OCI-LY1 (cell line): ENCODE results near the gene BTNL9.

Source experiments
- H2AFZ ChIP-seq: fragments of 200-600 bp; sonication (generic), shearing (Covaris generic); 2 replicates; pipeline ENCODE4 v1.6.0; 2014; ENCODE audit warnings: antibody characterized with exemption, mild to moderate bottlenecking, low read length
- H3F3A ChIP-seq: fragments of 200-600 bp; sonication (generic), shearing (Covaris generic); 2 replicates; pipeline ENCODE4 v1.6.0; 2014; ENCODE audit warnings: mild to moderate bottlenecking, antibody characterized with exemption, low read length, moderate library complexity; ENCODE audit not compliant: insufficient read depth
- H3K27ac ChIP-seq: fragments of 200-600 bp; sonication (generic); 2 replicates; pipeline ENCODE4 v1.5.1; 2014; ENCODE audit warnings: low read length, mixed run types, mild to moderate bottlenecking, low read depth; ENCODE audit not compliant: poor library complexity, severe bottlenecking
- H3K27me3 ChIP-seq: fragments of 200-600 bp; sonication (generic); 2 replicates; pipeline ENCODE4 v1.6.0; 2014; ENCODE audit warnings: antibody characterized with exemption, mild to moderate bottlenecking, low read length, moderate library complexity; ENCODE audit not compliant: insufficient read depth
- H3K36me3 ChIP-seq: fragments of 200-600 bp; sonication (generic); 2 replicates; pipeline ENCODE4 v1.6.1; 2014; ENCODE audit warnings: mild to moderate bottlenecking, antibody characterized with exemption, low read length, moderate library complexity, mixed read lengths; ENCODE audit not compliant: insufficient read depth
- H3K4me1 ChIP-seq: fragments of 200-600 bp; sonication (generic); 2 replicates; pipeline ENCODE4 v1.5.1; 2014; ENCODE audit warnings: mild to moderate bottlenecking, low read length, moderate library complexity; ENCODE audit not compliant: insufficient read depth, severe bottlenecking
- H3K4me2 ChIP-seq: fragments of 200-600 bp; sonication (generic), shearing (Covaris generic); 2 replicates; pipeline ENCODE4 v1.6.1; 2014; ENCODE audit warnings: low read length
- H3K4me3 ChIP-seq: fragments of 200-600 bp; sonication (generic); 2 replicates; pipeline ENCODE4 v1.5.1; 2014; ENCODE audit warnings: low read length, low read depth, mild to moderate bottlenecking, mixed read lengths; ENCODE audit not compliant: poor library complexity, severe bottlenecking
- H3K79me2 ChIP-seq: fragments of 200-600 bp; shearing (Covaris generic); 2 replicates; pipeline ENCODE4 v1.6.1; 2016; ENCODE audit warnings: mixed run types, low read length, mixed read lengths; ENCODE audit not compliant: insufficient read depth
- H3K9ac ChIP-seq: fragments of 200-600 bp; sonication (generic), shearing (Covaris generic); 2 replicates; pipeline ENCODE4 v1.6.1; 2014; ENCODE audit warnings: mild to moderate bottlenecking, low read length, mixed read lengths
- H3K9me2 ChIP-seq: fragments of 200-600 bp; sonication (generic), shearing (Covaris generic); 2 replicates; pipeline ENCODE4 v1.6.1; 2014; ENCODE audit warnings: low read depth, mild to moderate bottlenecking, low read length, mixed read lengths
- H3K9me3 ChIP-seq: fragments of 200-600 bp; shearing (Covaris generic); 2 replicates; pipeline ENCODE4 v1.6.1; 2014; ENCODE audit warnings: low read length, mixed read lengths
- H4K20me1 ChIP-seq: fragments of 200-600 bp; sonication (generic), shearing (Covaris generic); 2 replicates; pipeline ENCODE4 v1.6.0; 2016; ENCODE audit warnings: mild to moderate bottlenecking, low read length; ENCODE audit not compliant: insufficient read depth
- EZH2 ChIP-seq: fragments of 200-600 bp; sonication (generic), shearing (Covaris generic); IDR thresholded peaks from 2 replicates; pipeline ENCODE4 v1.8.0; 2017; ENCODE audit warnings: borderline replicate concordance, mixed run types, mild to moderate bottlenecking, antibody characterized with exemption, low read length, moderate library complexity, mixed read lengths
- TF ChIP-seq, protein P1 (sequence below): fragments of 200-600 bp; sonication (generic), shearing (Covaris generic); IDR thresholded peaks from 2 replicates; pipeline ENCODE4 v1.5.1; 2017; ENCODE audit warnings: mild to moderate bottlenecking, antibody characterized with exemption, low read length, moderate library complexity, mixed read lengths

Gene BTNL9

DNA sequence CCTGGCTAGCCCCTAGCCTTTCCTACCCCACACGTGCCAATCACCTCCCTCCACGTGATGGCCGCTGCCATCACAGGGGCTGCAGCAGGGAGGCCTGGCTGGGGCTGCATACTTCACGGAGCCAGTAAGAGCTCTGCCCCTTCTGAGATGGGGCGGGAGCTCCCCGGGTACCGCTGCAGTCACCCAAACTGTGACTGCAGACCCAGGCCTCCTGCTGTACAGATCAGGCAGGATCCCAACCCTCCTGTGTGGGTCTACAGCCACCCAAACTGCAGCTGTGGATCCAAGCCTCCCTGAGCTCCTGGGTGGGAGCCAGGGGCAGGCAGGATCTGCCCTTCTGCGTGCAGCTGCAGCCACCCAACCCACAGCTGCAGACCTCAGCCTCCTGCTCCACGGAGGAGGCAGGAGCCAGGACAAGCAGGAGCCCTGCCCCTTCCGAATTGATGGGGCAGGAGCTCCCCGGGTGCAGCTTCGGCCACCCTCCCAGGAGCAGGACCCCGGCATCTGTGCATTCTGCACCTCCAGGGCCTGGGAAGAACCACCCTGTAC lies 3.2 kb upstream of the BTNL9 start:
- Histone ChIP-seq H3K4me1 (no peaks in the 10 kb centered on the region), H3F3A (no peaks in the 10 kb centered on the region), H3K9me2 (no peaks in the 10 kb centered on the region), H3K79me2 (no peaks in the 10 kb centered on the region), H3K27ac (no peak overlapping the region), H3K4me2 (no peak overlapping the region), H3K9me3 (no peaks in the 10 kb centered on the region), H3K36me3 (no peaks in the 10 kb centered on the region; the same call in 1 of the 2 replicates), H4K20me1 (no peaks in the 10 kb centered on the region), H3K9ac (no peak overlapping the region), H3K4me3 (no peak overlapping the region), H3K27me3 (no peaks in the 10 kb centered on the region; the same call in 1 of the 2 replicates), H2AFZ (no peak overlapping the region)
- no peak for TF ChIP-seq EZH2
- TF ChIP-seq, protein P1, sequence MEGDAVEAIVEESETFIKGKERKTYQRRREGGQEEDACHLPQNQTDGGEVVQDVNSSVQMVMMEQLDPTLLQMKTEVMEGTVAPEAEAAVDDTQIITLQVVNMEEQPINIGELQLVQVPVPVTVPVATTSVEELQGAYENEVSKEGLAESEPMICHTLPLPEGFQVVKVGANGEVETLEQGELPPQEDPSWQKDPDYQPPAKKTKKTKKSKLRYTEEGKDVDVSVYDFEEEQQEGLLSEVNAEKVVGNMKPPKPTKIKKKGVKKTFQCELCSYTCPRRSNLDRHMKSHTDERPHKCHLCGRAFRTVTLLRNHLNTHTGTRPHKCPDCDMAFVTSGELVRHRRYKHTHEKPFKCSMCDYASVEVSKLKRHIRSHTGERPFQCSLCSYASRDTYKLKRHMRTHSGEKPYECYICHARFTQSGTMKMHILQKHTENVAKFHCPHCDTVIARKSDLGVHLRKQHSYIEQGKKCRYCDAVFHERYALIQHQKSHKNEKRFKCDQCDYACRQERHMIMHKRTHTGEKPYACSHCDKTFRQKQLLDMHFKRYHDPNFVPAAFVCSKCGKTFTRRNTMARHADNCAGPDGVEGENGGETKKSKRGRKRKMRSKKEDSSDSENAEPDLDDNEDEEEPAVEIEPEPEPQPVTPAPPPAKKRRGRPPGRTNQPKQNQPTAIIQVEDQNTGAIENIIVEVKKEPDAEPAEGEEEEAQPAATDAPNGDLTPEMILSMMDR, result no peak

DNA sequence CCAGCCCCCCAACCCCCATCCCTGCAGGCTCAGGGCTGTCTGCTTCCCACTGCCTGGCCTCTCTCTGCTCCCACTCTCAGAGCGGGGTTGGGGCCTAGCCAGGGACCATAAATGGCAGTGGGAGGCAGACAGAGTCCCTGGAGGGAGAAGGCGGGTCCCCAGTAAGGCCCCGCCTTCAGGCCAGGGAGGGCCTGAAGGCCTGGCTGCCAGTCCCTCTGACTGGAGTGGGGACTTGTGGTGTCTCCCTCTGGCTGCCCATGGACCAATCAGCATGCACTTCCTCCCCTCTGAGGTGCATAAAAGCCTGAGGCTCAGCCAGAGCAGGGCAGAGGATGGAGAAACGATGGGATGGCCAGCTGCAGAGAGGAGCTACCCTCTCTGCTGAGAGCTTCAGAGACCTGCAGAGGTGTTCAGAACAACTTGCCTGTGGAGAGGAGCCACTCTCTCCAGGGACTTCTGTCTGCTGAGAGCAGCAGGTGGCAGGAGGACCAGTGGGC lies 2.7 kb upstream of the BTNL9 start:
- Histone ChIP-seq H3K9ac (no peak overlapping the region), H3K4me3 (no peak overlapping the region), H3K27me3 (no peaks in the 10 kb centered on the region; the same call in 1 of the 2 replicates), H3K4me2 (no peak overlapping the region), H3K27ac (no peak overlapping the region), H3K9me2 (no peaks in the 10 kb centered on the region), H3K36me3 (no peaks in the 10 kb centered on the region; the same call in 1 of the 2 replicates), H2AFZ (no peak overlapping the region), H3F3A (no peaks in the 10 kb centered on the region), H3K79me2 (no peaks in the 10 kb centered on the region), H4K20me1 (no peaks in the 10 kb centered on the region), H3K4me1 (no peaks in the 10 kb centered on the region), H3K9me3 (no peaks in the 10 kb centered on the region)
- TF ChIP-seq, protein P1, result no peak
- no peak for TF ChIP-seq EZH2

DNA sequence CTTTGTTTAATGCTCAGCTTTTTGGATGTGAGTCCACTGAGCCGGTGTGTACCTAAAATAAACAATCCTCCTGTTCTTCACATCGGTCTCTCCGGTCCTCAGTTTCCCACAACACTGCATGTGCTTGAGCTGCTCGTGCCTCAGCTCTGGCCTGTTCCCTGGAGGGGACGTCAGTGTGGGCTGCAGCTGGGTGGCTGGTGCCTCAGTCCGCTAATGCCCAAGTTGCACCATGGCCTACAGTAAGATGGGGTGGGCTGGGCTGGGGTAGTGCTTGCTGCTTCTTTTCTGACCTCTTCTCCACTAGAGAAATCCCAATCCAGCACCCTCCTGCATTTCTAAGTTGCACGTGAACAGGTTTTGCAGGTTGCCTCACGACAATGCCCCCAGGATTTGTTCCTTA lies 595 bp upstream of the BTNL9 start:
- Histone ChIP-seq H4K20me1 (no peaks in the 10 kb centered on the region), H3K9me2 (no peaks in the 10 kb centered on the region), H3F3A (no peaks in the 10 kb centered on the region), H3K27me3 (no peaks in the 10 kb centered on the region; the same call in 1 of the 2 replicates), H2AFZ (no peak overlapping the region), H3K9ac (no peak overlapping the region), H3K4me3 (no peak overlapping the region), H3K4me2 (no peak overlapping the region), H3K36me3 (no peaks in the 10 kb centered on the region), H3K4me1 (peaks cover 13% of the 10 kb centered on the region), H3K79me2 (no peaks in the 10 kb centered on the region), H3K9me3 (no peaks in the 10 kb centered on the region), H3K27ac (no peak overlapping the region)
- TF ChIP-seq, protein P1, result no peak
- TF ChIP-seq EZH2, result no peak
